DMS79 treated with DMSO at 0.1 percent for 48 hours (cell line): Measurements from ENCODE around the gene SORCS2.

Experiments used
- DNase-seq: peaks from one replicate; lab custom pipeline; 2025; lab: John Stamatoyannopoulos, UW

SORCS2 gene

GRCh38 chr4:7186031-7186430 is 6.3 kb upstream of the SORCS2 start:
- DNase-seq: no peak

- no peak for DNase-seq
These were observed 5.7 kb upstream of the SORCS2 start for GRCh38 chr4:7186516-7187167.

- no peak for DNase-seq
These were observed 5.2 kb upstream of the SORCS2 start for GRCh38 chr4:7187168-7187535.

- no peak for DNase-seq
These were observed 4.6 kb upstream of the SORCS2 start for GRCh38 chr4:7187691-7188090.

GRCh38 chr4:7189066-7189465 is 3.3 kb upstream of the SORCS2 start:
- no peak for DNase-seq

GRCh38 chr4:7189475-7190277 is 2.7 kb upstream of the SORCS2 start:
- peak; percentile 2 for DNase-seq

- DNase-seq: no peak
These were observed 2.1 kb upstream of the SORCS2 start for GRCh38 chr4:7190278-7190594.

- DNase-seq: no peak
These were observed 1.4 kb upstream of the SORCS2 start for GRCh38 chr4:7190691-7191545.

GRCh38 chr4:7191546-7192251 is 639 bp upstream of the SORCS2 start:
- no peak for DNase-seq

GRCh38 chr4:7193030-7193958 is 956 bp downstream of the SORCS2 start:
- DNase-seq: peak; percentile 29

GRCh38 chr4:7194251-7195140 is 2.2 kb downstream of the SORCS2 start:
- peak; percentile 79 for DNase-seq

- no peak for DNase-seq
These were observed 2.8 kb downstream of the SORCS2 start for GRCh38 chr4:7195141-7195515.

- peak; percentile 73 for DNase-seq
These were observed 3.4 kb downstream of the SORCS2 start for GRCh38 chr4:7195546-7196287.

- DNase-seq: peak; percentile 59
These were observed 3.9 kb downstream of the SORCS2 start for GRCh38 chr4:7196288-7196651.

- DNase-seq: peak; percentile 29
These were observed 4.4 kb downstream of the SORCS2 start for GRCh38 chr4:7196736-7197135.

GRCh38 chr4:7197910-7198309 is 5.6 kb downstream of the SORCS2 start:
- no peak for DNase-seq

- no peak for DNase-seq
These were observed 6.2 kb downstream of the SORCS2 start for GRCh38 chr4:7198440-7199128.

- DNase-seq: no peak
These were observed 6.9 kb downstream of the SORCS2 start for GRCh38 chr4:7199129-7199725.
